Neural crest cell (in vitro differentiated cells): Measurements from ENCODE around the gene CACNA2D1. TPM values are rescaled to one million over a fixed set of nuclear protein-coding genes. Genes with fewer than 3 reads are reported as not detected.

Experiments
- DNase-seq: peaks from one replicate; pipeline ENCODE4 v3.0.0; 2021; ENCODE audit warnings: low read depth, mixed read lengths, low spot score
- H3K27ac Mint-ChIP-seq: one replicate; pipeline ENCODE4 v1.8.0; 2021; ENCODE audit warnings: mild to moderate bottlenecking, mixed read lengths; ENCODE audit not compliant: unreplicated experiment
- H3K27me3 Mint-ChIP-seq: 2 replicates; pipeline ENCODE4 v1.8.0; 2021; ENCODE audit warnings: low read depth, mild to moderate bottlenecking, mixed read lengths
- H3K36me3 Mint-ChIP-seq: 2 replicates; pipeline ENCODE4 v1.8.0; 2021; ENCODE audit warnings: low read depth, mild to moderate bottlenecking, mixed read lengths
- H3K4me1 Mint-ChIP-seq: 2 replicates; pipeline ENCODE4 v1.8.0; 2021; ENCODE audit warnings: mixed read lengths
- H3K4me3 Mint-ChIP-seq: one replicate; pipeline ENCODE4 v1.8.0; 2021; ENCODE audit warnings: mild to moderate bottlenecking, mixed read lengths
- H3K9me3 Mint-ChIP-seq: 2 replicates; pipeline ENCODE4 v1.8.0; 2021; ENCODE audit warnings: mixed read lengths
- total RNA-seq: library from RNA; stranded (reverse); gene quantifications from 2 replicates; pipeline ENCODE4 v1.2.1, GENCODE V29; 2021
- TF ChIP-seq, protein P1 (sequence below): fragments of 200-600 bp; sonication (generic); conservative IDR thresholded peaks from 2 replicates; pipeline ENCODE4 v1.5.0; 2021; ENCODE audit warnings: antibody characterized with exemption, mild to moderate bottlenecking

CACNA2D1 gene
- total RNA-seq, 1 donor from 2014 or later = 4.5 TPM

DNA sequence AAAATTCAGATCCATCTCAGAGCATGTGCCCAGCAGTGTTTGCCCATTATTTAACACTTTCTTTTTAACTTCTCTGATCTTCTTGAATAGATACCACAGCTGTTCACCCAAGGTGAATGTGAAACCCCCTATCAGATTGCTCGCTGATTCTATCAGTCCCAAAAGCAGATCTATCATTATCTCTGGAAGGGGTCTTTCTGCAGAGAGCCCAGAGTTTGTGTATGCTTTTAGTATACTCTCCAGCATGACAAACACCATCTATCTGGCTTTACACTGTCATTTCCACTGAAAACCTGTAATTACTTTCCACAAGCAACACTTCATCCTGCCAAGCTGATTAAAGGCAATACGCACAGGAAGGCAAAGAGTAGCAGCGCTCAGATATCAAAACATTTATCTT, 168.2 kb downstream of the CACNA2D1 start:
- H3K4me1 Mint-ChIP-seq = peaks cover 13% of the 10 kb centered on the region
- no peak overlapping the region for H3K4me3 Mint-ChIP-seq
- H3K36me3 Mint-ChIP-seq = no peaks in the 10 kb centered on the region
- no peaks in the 10 kb centered on the region for H3K27me3 Mint-ChIP-seq
- H3K27ac Mint-ChIP-seq = no peak overlapping the region
- TF ChIP-seq, protein P1, sequence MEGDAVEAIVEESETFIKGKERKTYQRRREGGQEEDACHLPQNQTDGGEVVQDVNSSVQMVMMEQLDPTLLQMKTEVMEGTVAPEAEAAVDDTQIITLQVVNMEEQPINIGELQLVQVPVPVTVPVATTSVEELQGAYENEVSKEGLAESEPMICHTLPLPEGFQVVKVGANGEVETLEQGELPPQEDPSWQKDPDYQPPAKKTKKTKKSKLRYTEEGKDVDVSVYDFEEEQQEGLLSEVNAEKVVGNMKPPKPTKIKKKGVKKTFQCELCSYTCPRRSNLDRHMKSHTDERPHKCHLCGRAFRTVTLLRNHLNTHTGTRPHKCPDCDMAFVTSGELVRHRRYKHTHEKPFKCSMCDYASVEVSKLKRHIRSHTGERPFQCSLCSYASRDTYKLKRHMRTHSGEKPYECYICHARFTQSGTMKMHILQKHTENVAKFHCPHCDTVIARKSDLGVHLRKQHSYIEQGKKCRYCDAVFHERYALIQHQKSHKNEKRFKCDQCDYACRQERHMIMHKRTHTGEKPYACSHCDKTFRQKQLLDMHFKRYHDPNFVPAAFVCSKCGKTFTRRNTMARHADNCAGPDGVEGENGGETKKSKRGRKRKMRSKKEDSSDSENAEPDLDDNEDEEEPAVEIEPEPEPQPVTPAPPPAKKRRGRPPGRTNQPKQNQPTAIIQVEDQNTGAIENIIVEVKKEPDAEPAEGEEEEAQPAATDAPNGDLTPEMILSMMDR = no peak
- no peaks in the 10 kb centered on the region for H3K9me3 Mint-ChIP-seq
- DNase-seq = no peak

DNA sequence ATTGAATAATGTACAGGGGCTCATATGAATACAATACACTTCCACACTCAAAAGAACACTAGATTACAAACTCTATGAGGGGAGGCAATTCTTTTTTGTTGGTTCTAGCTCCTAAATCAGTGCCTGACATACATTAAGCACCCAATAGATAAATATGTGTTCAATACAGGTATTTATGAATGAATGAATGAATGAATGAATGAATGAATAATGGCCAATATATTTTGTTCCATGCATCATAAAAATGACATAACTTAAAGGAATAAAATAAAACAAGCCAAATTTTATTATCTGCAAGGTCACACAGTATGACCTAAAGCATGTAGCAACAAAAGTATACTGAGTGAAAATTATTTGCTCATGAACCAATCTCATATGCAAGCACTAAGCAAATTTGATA, 168.9 kb downstream of the CACNA2D1 start:
- DNase-seq = no peak
- Mint-ChIP-seq H3K27me3 (no peaks in the 10 kb centered on the region), H3K4me1 (peaks cover 13% of the 10 kb centered on the region), H3K27ac (no peak overlapping the region), H3K36me3 (no peaks in the 10 kb centered on the region), H3K9me3 (no peaks in the 10 kb centered on the region), H3K4me3 (no peak overlapping the region)
- TF ChIP-seq, protein P1 = no peak

DNA sequence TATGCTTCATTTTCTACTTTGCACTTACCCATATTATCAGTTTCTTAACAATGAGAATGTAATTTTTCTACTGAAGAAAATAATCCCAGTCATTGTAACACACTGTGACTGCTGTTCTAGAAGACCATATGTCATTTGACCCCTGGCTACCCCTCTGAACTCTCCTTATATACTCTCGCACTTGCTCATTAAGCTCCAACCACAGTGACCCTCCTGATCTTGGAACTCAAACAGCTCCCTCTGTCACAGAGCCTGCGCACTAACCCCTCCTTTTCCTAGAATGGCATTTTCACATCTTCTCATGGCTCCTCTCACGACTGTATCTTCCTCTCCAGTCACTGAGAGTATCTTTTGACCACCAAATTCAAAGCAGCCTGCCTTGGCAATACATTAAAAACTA, 169.7 kb downstream of the CACNA2D1 start:
- Mint-ChIP-seq H3K36me3 (no peaks in the 10 kb centered on the region), H3K27ac (peak overlapping the region; percentile 9), H3K4me3 (no peak overlapping the region), H3K4me1 (peaks cover 13% of the 10 kb centered on the region), H3K9me3 (no peaks in the 10 kb centered on the region), H3K27me3 (no peaks in the 10 kb centered on the region)
- TF ChIP-seq, protein P1 = no peak
- no peak for DNase-seq

DNA sequence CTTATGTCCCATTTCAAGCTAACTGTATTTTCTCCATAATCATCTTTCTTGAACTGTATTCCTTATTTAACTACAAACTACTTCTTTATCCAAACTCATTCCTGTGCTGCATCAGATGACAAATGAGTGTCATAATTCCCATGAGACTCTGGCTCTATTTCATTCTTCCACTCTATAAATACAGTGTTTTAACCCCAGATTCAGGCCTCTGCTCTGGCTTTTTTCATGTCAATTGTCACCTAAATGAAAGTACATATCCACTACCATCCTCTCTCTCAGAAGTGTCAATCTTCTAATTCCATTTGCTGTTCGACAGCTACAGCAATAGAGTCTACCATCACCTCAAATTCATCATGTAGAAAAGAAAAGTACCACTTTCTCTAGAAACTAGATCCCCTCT, 172.7 kb downstream of the CACNA2D1 start:
- DNase-seq = no peak
- TF ChIP-seq, protein P1 = no peak
- H3K4me3 Mint-ChIP-seq = no peak overlapping the region
- H3K9me3 Mint-ChIP-seq = no peaks in the 10 kb centered on the region
- H3K27me3 Mint-ChIP-seq = no peaks in the 10 kb centered on the region
- no peak overlapping the region for H3K27ac Mint-ChIP-seq
- H3K36me3 Mint-ChIP-seq = no peaks in the 10 kb centered on the region
- peaks cover 13% of the 10 kb centered on the region for H3K4me1 Mint-ChIP-seq

DNA sequence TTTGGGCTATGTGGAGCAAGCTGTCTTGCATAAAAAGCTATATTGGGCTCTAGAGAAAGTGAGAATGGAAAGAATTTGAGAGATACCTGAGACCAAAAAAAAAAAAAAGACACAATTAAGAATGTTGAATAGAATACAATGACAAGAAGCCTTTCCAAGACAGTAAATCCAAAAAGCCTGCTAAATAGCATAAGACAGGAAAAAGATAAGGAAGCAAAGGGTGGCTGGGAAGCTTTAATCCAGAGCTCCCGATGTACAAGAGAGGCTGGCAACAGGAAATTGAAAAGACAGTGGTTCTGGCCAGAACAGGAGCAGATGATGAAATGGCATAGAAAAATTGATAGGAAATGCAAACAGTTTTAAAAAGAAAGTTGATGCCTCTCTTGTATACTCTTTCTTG, 174.9 kb downstream of the CACNA2D1 start:
- no peak for DNase-seq
- TF ChIP-seq, protein P1 = no peak
- Mint-ChIP-seq H3K4me3 (no peak overlapping the region), H3K4me1 (peaks cover 16% of the 10 kb centered on the region), H3K36me3 (no peaks in the 10 kb centered on the region), H3K27ac (no peak overlapping the region), H3K27me3 (no peaks in the 10 kb centered on the region), H3K9me3 (no peaks in the 10 kb centered on the region)

DNA sequence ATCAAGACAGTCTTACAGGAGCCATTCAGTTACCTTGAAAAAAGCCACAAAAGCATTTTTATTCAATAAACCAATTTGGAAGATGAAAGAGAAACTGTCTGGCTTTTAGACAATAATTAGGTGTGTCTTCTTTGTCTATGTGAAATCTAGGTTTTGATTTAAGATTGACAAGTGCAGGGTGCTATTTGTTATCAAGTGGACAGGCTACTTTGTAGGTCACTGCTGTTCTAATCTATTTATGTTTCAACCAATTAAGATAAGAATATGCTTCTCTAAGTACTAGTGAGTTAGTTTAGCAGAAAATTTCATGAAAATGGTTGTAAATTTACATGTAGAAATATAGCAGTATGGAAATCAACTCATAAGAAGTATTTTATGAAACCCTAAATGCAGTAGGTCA, 177.5 kb downstream of the CACNA2D1 start:
- TF ChIP-seq, protein P1 = no peak
- DNase-seq = no peak
- H3K4me3 Mint-ChIP-seq = no peak overlapping the region
- no peaks in the 10 kb centered on the region for H3K36me3 Mint-ChIP-seq
- no peaks in the 10 kb centered on the region for H3K27me3 Mint-ChIP-seq
- H3K27ac Mint-ChIP-seq = no peak overlapping the region
- H3K4me1 Mint-ChIP-seq = peaks cover 16% of the 10 kb centered on the region
- no peaks in the 10 kb centered on the region for H3K9me3 Mint-ChIP-seq
